ENCODE results near the gene KHDRBS1. TPM values are rescaled to one million over a fixed set of nuclear protein-coding genes. Genes with fewer than 3 reads are reported as not detected.

KHDRBS1 gene
- total RNA-seq, 2 donors from 2014 or later = 36.6 to 37.1 TPM

- intact Hi-C loops (cut with DNase I) = no loop called here
- ATAC-seq (no peak), DNase-seq (no peak)
- Histone ChIP-seq H3K27ac (no peak overlapping the region), H3K9me3 (no peaks in the 10 kb centered on the region), H3K36me3 (replicated peaks in 1 of 2; ENCODE audit: insufficient read depth in 1 of 2, low read depth in 2 of 2) (no peaks in the 10 kb centered on the region), H3K4me1 (no peaks in the 10 kb centered on the region), H3K27me3 (no peaks in the 10 kb centered on the region), H3K4me3 (no peak overlapping the region)
- 81 to 82% methylated on average over 1 of the region's 1 CpG for WGBS, 2 donors
- TF ChIP-seq POLR2A (IDR thresholded peaks at IDR 0.05) = no peak
- no peak for TF ChIP-seq CTCF (IDR thresholded peaks at IDR 0.05)
Observed at GRCh38 chr1:32007591-32007940, 6.1 kb upstream of the KHDRBS1 start.

- Histone ChIP-seq H3K9me3 (no peaks in the 10 kb centered on the region), H3K27me3 (no peaks in the 10 kb centered on the region), H3K36me3 (replicated peaks in 1 of 2; ENCODE audit: insufficient read depth in 1 of 2, low read depth in 2 of 2) (no peaks in the 10 kb centered on the region), H3K27ac (no peak overlapping the region), H3K4me3 (no peak overlapping the region), H3K4me1 (no peaks in the 10 kb centered on the region)
- DNase-seq (no peak), ATAC-seq (no peak)
- 78 to 79% methylated on average over 5 of the region's 5 CpGs for WGBS, 2 donors
- TF ChIP-seq POLR2A (IDR thresholded peaks at IDR 0.05) (no peak), CTCF (IDR thresholded peaks at IDR 0.05) (no peak)
- intact Hi-C loops (cut with DNase I) = no loop called here
Observed at GRCh38 chr1:32010246-32010645, 3.4 kb upstream of the KHDRBS1 start.

DNA sequence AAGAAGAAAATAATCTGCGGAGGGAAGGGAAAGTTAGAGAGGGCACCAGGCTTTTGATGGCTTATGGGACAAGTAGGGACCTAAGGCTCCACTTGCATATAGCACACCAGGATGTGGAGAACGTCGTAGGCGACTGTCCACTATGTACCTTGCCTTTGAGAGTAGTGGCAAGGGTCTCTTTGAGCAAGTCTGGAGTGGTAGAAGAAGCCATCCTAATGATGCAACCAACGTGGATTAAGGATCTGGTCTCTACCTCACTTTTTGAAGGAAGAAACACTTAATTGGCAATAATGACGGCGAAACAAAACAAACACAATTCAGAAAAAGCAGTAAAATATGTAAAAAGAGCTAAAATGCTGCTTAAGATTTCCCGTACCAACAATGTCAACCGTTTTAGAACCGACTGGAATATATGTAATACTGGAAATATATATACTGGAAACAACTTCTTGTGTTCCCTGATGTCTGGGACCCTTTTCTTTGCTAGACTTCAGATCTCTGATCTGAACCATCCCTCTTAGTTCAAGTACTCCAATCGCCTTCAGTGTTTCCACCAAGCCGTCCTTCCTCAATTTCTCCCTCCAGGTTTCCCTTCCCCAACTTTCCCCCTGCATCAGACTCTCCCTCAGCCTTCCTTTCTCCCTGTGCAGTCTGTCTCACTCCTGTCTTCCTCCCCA, 821 bp upstream of the KHDRBS1 start:
- Histone ChIP-seq H3K9me3 (no peaks in the 10 kb centered on the region), H3K4me1 (peaks cover 20% of the 10 kb centered on the region), H3K27me3 (no peaks in the 10 kb centered on the region), H3K36me3 (replicated peaks in 1 of 2; ENCODE audit: insufficient read depth in 1 of 2, low read depth in 2 of 2) (no peaks in the 10 kb centered on the region), H3K27ac (peak overlapping the region; percentile 67 to 98 (median 96)), H3K4me3 (peak overlapping the region; percentile 30 to 40)
- WGBS, 2 donors = 47 to 53% methylated on average over 12 of the region's 12 CpGs
- intact Hi-C loops (cut with DNase I) = no loop called here
- no peak for ATAC-seq
- TF ChIP-seq CTCF (IDR thresholded peaks at IDR 0.05) (no peak), POLR2A (IDR thresholded peaks at IDR 0.05) (no peak)
- DNase-seq = no peak

DNA sequence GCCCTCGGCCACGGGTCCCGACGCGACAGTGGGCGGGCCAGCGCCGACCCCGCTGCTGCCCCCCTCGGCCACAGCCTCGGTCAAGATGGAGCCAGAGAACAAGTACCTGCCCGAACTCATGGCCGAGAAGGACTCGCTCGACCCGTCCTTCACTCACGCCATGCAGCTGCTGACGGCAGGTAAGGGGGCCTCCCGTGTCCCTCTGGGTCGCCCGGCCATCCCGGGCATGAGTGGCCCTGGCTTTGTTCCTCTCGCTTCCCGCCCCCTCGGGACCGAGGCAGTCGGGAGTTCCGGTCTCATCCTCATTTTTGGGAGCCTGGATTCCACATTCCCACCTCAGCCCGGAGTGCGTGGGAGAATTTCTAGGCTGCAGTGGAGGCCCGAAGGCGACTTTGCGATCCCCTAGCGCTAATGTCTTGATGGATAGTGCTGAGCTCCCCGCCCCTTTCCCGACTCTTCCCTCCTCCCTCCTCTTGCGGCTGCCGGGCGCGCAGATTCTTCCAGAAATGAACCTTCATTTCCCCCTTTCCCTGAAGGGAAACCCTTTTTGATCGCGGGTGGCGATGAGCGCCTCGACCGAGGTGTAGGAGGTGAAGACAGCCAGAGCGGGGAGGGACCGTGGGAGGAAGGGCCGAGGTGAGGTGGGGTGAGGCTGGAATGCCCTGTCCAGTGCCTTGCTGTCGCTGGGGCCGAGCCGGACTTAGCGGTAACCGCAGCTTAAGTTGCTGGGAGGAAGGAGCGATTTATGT, 705 bp downstream of the KHDRBS1 start:
- 0 to 1% methylated on average over 30 to 49 of the region's 55 CpGs for WGBS, 2 donors
- Histone ChIP-seq H3K4me3 (peak overlapping the region; percentile 62 to 75), H3K27me3 (no peaks in the 10 kb centered on the region), H3K4me1 (peaks cover 33% of the 10 kb centered on the region), H3K36me3 (replicated peaks in 1 of 2; ENCODE audit: insufficient read depth in 1 of 2, low read depth in 2 of 2) (no peaks in the 10 kb centered on the region), H3K9me3 (no peaks in the 10 kb centered on the region), H3K27ac (peak overlapping the region; percentile 93 to 98 (median 96))
- intact Hi-C loops (cut with DNase I) = no loop called here
- ATAC-seq = peak; percentile 10
- TF ChIP-seq CTCF (IDR thresholded peaks at IDR 0.05) = no peak
- TF ChIP-seq POLR2A (IDR thresholded peaks at IDR 0.05) = no peak
- DNase-seq = peak; percentile 42 to 57 (median 46)

All from body of pancreas (tissue), 4 donors.